Cardiac septum (tissue), 1 donor: Measurements from ENCODE around the gene C22orf42. TPM values are rescaled to one million over a fixed set of nuclear protein-coding genes. Genes with fewer than 3 reads are reported as not detected.

Source experiments
- total RNA-seq: library from RNA; stranded (reverse); fragmentation: NEBNext Ultra II Directional; extraction: Animal tissue kit (Norgen Biotek cat#: 25700); gene quantifications from one replicate; pipeline ENCODE4 v1.2.1, GENCODE V29; 2021
- donor health status: DM: no; HTN: no; CAD: no.

Gene C22orf42
- total RNA-seq, 1 donor from 2014 or later, result not detected

Other genes starting within 250 kb of the C22orf42 start
- gene YWHAH, start 214.8 kb downstream of the C22orf42 start, total RNA-seq, result 116 TPM
- gene SLC5A1, start 116.0 kb downstream of the C22orf42 start, total RNA-seq, result 28.4 TPM
- gene RFPL2, start 45.8 kb upstream of the C22orf42 start, total RNA-seq, result not detected
- 0.19 TPM for gene SLC5A4, start 96.0 kb upstream of the C22orf42 start, total RNA-seq
- gene RFPL3, start 198.6 kb upstream of the C22orf42 start, total RNA-seq, result not detected